ENCODE results near the gene PHLDB3.

Gene PHLDB3

DNA sequence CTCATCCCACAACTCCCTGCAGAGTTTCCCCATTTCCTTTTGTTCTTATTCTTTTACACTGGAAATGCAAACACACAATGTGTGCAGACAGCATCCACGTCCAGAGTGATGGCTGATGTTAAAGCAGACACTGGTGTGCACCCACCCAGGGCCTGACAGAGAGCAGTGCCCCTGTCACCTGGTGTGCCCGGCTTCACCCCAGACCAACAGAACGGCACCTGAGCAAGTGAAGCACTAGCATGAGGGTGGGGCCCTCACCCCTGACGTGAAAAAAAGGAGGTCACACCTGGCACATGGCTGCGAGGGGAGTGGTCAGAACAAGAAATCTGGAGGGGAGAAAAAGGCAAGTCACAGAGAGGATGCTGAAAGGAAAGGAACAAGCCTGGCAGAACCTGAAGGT, 40.7 kb upstream of the PHLDB3 start:
- Histone ChIP-seq H3K4me2 (ENCODE audit: low read length) (no peak overlapping the region), H3K9ac (no peak overlapping the region), H3K36me3 (ENCODE audit: control insufficient read depth, insufficient read depth, low read length) (no peaks in the 10 kb centered on the region), H3K79me2 (no peaks in the 10 kb centered on the region), H3K27me3 (ENCODE audit: control insufficient read depth, insufficient read depth, low read length) (no peaks in the 10 kb centered on the region), H3K4me1 (no peaks in the 10 kb centered on the region), H2AFZ (no peak overlapping the region), H3K9me3 (ENCODE audit: control insufficient read depth, low read length) (no peaks in the 10 kb centered on the region), H3K27ac (no peak overlapping the region), H3K4me3 (ENCODE audit: low read depth, low read length) (no peak overlapping the region)
- TF ChIP-seq, protein P1, sequence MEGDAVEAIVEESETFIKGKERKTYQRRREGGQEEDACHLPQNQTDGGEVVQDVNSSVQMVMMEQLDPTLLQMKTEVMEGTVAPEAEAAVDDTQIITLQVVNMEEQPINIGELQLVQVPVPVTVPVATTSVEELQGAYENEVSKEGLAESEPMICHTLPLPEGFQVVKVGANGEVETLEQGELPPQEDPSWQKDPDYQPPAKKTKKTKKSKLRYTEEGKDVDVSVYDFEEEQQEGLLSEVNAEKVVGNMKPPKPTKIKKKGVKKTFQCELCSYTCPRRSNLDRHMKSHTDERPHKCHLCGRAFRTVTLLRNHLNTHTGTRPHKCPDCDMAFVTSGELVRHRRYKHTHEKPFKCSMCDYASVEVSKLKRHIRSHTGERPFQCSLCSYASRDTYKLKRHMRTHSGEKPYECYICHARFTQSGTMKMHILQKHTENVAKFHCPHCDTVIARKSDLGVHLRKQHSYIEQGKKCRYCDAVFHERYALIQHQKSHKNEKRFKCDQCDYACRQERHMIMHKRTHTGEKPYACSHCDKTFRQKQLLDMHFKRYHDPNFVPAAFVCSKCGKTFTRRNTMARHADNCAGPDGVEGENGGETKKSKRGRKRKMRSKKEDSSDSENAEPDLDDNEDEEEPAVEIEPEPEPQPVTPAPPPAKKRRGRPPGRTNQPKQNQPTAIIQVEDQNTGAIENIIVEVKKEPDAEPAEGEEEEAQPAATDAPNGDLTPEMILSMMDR (IDR thresholded peaks at IDR 0.05) = no peak

DNA sequence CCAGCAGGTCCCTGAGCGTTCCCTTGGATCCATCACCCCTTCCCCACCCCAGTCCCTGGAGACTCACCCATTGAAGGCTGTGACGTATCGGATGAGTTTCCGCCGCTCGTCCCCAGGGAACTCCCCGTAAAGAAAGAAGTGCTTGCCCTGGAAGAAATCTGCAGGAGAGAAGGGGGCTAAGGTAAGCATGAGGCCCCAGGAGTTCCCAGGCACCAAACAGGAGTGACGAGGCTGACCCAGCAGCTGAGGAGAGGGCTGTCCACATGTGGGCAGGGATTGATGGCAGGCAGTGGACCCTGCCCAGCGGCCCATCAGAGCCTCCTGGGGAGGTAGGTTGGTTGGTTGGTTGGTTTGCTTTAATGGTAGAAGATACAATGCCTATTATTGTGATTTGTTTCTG, 39.5 kb upstream of the PHLDB3 start:
- no peak overlapping the region for H3K4me2 ChIP-seq (ENCODE audit: low read length)
- no peak overlapping the region for H3K27ac ChIP-seq
- no peaks in the 10 kb centered on the region for H3K36me3 ChIP-seq (ENCODE audit: control insufficient read depth, insufficient read depth, low read length)
- H3K9me3 ChIP-seq (ENCODE audit: control insufficient read depth, low read length) = no peaks in the 10 kb centered on the region
- H3K9ac ChIP-seq = no peak overlapping the region
- TF ChIP-seq, protein P1 (IDR thresholded peaks at IDR 0.05) = no peak
- H3K4me3 ChIP-seq (ENCODE audit: low read depth, low read length) = no peak overlapping the region
- H2AFZ ChIP-seq = no peak overlapping the region
- no peaks in the 10 kb centered on the region for H3K79me2 ChIP-seq
- no peaks in the 10 kb centered on the region for H3K27me3 ChIP-seq (ENCODE audit: control insufficient read depth, insufficient read depth, low read length)
- no peaks in the 10 kb centered on the region for H3K4me1 ChIP-seq

DNA sequence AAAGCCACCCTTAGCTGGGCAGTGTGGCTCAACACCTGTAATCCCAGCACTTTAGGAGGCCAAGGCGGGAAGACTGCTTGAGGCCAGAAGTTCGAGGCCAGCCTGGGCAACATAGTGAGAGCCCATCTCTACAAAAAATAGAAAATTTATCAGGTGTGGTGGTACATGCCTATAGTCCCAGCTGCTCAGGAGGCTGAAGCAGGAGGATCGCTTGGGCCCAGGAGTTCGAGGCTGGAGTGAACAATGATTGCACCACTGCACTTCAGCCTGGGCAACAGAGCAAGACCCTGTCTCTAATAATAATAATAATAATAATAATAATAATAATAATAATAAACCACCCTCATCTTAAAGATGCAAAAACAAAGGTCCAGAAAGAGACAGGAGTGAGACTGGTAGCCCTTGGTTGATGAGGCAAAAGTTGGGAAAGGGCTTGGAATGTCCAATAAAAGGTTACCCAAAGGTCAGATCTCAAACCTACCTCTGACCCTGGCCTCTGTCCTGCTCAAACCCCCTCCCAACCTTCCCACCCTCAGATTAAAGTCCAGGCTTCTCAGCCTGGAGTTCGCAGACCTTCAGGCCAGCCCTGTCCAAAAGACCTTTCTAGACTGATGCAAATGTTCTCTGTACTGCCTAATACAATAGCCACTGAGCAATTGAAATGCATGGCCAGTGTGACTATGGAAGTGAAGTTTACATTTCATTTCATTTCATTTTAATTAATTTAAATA, 37.5 kb upstream of the PHLDB3 start:
- Histone ChIP-seq H3K27ac (no peak overlapping the region), H3K9ac (no peak overlapping the region), H3K4me1 (no peaks in the 10 kb centered on the region), H3K4me2 (ENCODE audit: low read length) (no peak overlapping the region), H3K79me2 (no peaks in the 10 kb centered on the region), H3K4me3 (ENCODE audit: low read depth, low read length) (no peak overlapping the region), H3K36me3 (ENCODE audit: control insufficient read depth, insufficient read depth, low read length) (no peaks in the 10 kb centered on the region), H3K9me3 (ENCODE audit: control insufficient read depth, low read length) (no peaks in the 10 kb centered on the region), H2AFZ (no peak overlapping the region), H3K27me3 (ENCODE audit: control insufficient read depth, insufficient read depth, low read length) (no peaks in the 10 kb centered on the region)
- TF ChIP-seq, protein P1 (IDR thresholded peaks at IDR 0.05) = no peak

DNA sequence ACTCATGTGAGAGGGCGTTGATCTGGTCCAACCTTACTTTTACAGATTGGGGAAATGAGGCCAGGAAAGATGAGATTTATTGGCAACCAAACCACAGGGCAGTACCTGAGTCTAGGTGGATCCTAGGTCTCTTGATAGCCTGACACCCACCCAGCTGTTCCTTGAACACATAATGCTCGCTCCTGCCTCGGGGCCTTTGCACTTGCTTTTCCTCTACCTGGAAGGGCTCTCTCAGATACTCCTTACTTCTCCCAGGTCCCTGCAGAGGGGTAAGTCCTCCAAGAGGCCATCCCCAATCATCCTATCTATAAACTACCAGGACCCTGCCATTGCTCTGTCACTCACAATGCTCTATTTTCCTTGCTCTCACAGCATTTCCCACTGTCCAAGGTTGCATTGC, 35.8 kb upstream of the PHLDB3 start:
- no peak overlapping the region for H3K4me3 ChIP-seq (ENCODE audit: low read depth, low read length)
- H3K27me3 ChIP-seq (ENCODE audit: control insufficient read depth, insufficient read depth, low read length) = no peaks in the 10 kb centered on the region
- TF ChIP-seq, protein P1 (IDR thresholded peaks at IDR 0.05) = no peak
- H3K4me1 ChIP-seq = no peaks in the 10 kb centered on the region
- no peak overlapping the region for H3K27ac ChIP-seq
- no peak overlapping the region for H3K4me2 ChIP-seq (ENCODE audit: low read length)
- no peaks in the 10 kb centered on the region for H3K79me2 ChIP-seq
- no peak overlapping the region for H2AFZ ChIP-seq
- no peak overlapping the region for H3K9ac ChIP-seq
- H3K36me3 ChIP-seq (ENCODE audit: control insufficient read depth, insufficient read depth, low read length) = no peaks in the 10 kb centered on the region
- H3K9me3 ChIP-seq (ENCODE audit: control insufficient read depth, low read length) = no peaks in the 10 kb centered on the region

DNA sequence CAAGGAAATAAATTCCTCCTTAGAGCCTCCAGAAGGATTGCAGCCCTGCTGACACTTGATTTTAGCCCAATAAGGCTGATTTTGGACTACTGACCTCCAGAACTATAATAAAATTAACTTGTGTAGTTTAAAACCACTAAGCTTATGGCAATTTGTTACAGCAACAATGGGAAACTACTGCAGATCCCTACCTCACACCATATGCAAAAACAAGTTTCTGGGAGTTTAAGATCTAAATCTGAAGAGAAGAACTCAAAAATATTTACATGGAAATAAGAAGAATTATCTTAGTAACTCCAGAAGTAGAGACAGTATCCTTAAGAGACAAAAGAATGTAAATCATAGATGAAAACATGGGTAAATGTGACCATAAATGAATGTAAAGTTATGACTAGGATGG, 34.4 kb upstream of the PHLDB3 start:
- H3K9me3 ChIP-seq (ENCODE audit: control insufficient read depth, low read length) = no peaks in the 10 kb centered on the region
- no peak overlapping the region for H3K4me3 ChIP-seq (ENCODE audit: low read depth, low read length)
- no peaks in the 10 kb centered on the region for H3K36me3 ChIP-seq (ENCODE audit: control insufficient read depth, insufficient read depth, low read length)
- H3K27ac ChIP-seq = no peak overlapping the region
- H3K27me3 ChIP-seq (ENCODE audit: control insufficient read depth, insufficient read depth, low read length) = no peaks in the 10 kb centered on the region
- H3K79me2 ChIP-seq = no peaks in the 10 kb centered on the region
- H3K9ac ChIP-seq = no peak overlapping the region
- peaks cover 8% of the 10 kb centered on the region for H3K4me1 ChIP-seq
- no peak overlapping the region for H3K4me2 ChIP-seq (ENCODE audit: low read length)
- H2AFZ ChIP-seq = no peak overlapping the region
- TF ChIP-seq, protein P1 (IDR thresholded peaks at IDR 0.05) = no peak
